HepG2 (cell line): Measurements from ENCODE around the gene DLG2. TPM values are rescaled to one million over a fixed set of nuclear protein-coding genes. Genes with fewer than 3 reads are reported as not detected.

ENCODE experiments used
- BRF2 ChIP-seq: sonication (generic); formaldehyde crosslinking; IDR thresholded peaks from 2 replicates; pipeline ENCODE4 v1.8.1; 2022; ENCODE audit warnings: mild to moderate bottlenecking, missing genetic modification reagents
- DR1 ChIP-seq: sonication (generic); formaldehyde crosslinking; IDR thresholded peaks from 2 replicates; pipeline ENCODE4 v1.8.0; 2021; ENCODE audit warnings: mild to moderate bottlenecking, missing genetic modification reagents, inconsistent platforms
- HNF4G ChIP-seq, 2 experiments: sonication (generic) in 1 of 2; formaldehyde crosslinking in 1 of 2; IDR thresholded peaks; 2 replicates each; pipeline versions ENCODE4 v1.4.0 to v1.6.1; 2011 to 2020; ENCODE audit warnings: borderline replicate concordance in 2 of 2, low read depth in 2 of 2, mild to moderate bottlenecking in 2 of 2, low read length in 1 of 2, missing genetic modification reagents in 1 of 2, moderate library complexity in 1 of 2
- KLF9 ChIP-seq: IDR thresholded peaks from 2 replicates; pipeline ENCODE4 v1.6.1; 2016; ENCODE audit warnings: low read depth
- MBNL3 ChIP-seq: fragments of 250-450 bp; sonication (Bioruptor Pico); conservative IDR thresholded peaks from 2 replicates; pipeline ENCODE4 v1.8.0; 2022; ENCODE audit warnings: mild to moderate bottlenecking, inconsistent platforms
- NFRKB ChIP-seq: fragments of 450-650 bp; IDR thresholded peaks from 2 replicates; pipeline ENCODE4 v1.6.1; 2017
- PITX1 ChIP-seq: sonication (generic); formaldehyde crosslinking; IDR thresholded peaks from 2 replicates; pipeline ENCODE4 v1.5.1; 2020; ENCODE audit warnings: mild to moderate bottlenecking, missing genetic modification reagents
- RBM22 ChIP-seq: fragments of 200-400 bp; formaldehyde crosslinking; optimal IDR thresholded peaks from 2 replicates; pipeline ENCODE3; 2017; ENCODE audit warnings: mild to moderate bottlenecking, low read length, moderate library complexity
- SALL2 ChIP-seq: sonication (generic); formaldehyde crosslinking; IDR thresholded peaks from 2 replicates; pipeline ENCODE4 v1.8.1; 2023; ENCODE audit warnings: mild to moderate bottlenecking, missing genetic modification reagents, inconsistent platforms
- SOX13 ChIP-seq, 3 experiments: fragments of 450-650 bp in 1 of 3; sonication (generic) in 1 of 3; formaldehyde crosslinking in 1 of 3; IDR thresholded peaks in 2 of 3; conservative IDR thresholded peaks in 1 of 3; 2 replicates each; pipeline versions ENCODE4 v1.5.0 to v1.6.1; 2016 to 2020; ENCODE audit warnings: antibody characterized with exemption in 1 of 3, mild to moderate bottlenecking in 1 of 3, missing compliant biosample characterization in 1 of 3, missing genetic modification reagents in 1 of 3, moderate library complexity in 1 of 3
- TGIF2 ChIP-seq: IDR thresholded peaks from 2 replicates; pipeline ENCODE4 v1.6.1; 2016; ENCODE audit warnings: control low read depth, missing compliant biosample characterization
- ZHX2 ChIP-seq, 2 experiments: sonication (generic) in 1 of 2; formaldehyde crosslinking in 1 of 2; IDR thresholded peaks; 2 replicates each; pipeline versions ENCODE4 v1.6.1 to v1.9.0; 2014 to 2022; ENCODE audit warnings: antibody characterized with exemption in 1 of 2, borderline replicate concordance in 1 of 2, inconsistent platforms in 1 of 2, low read depth in 1 of 2, missing genetic modification reagents in 1 of 2
- ZKSCAN1 ChIP-seq: fragments of 150-350 bp; IDR thresholded peaks from 2 replicates; pipeline ENCODE4 v1.6.1; 2014; ENCODE audit warnings: low read length
- ZNF30 ChIP-seq: sonication (generic); formaldehyde crosslinking; IDR thresholded peaks from 2 replicates; pipeline ENCODE4 v1.5.0; 2020; ENCODE audit warnings: mild to moderate bottlenecking, missing genetic modification reagents
- ZNF350 ChIP-seq: sonication (generic); formaldehyde crosslinking; IDR thresholded peaks from 2 replicates; pipeline ENCODE4 v1.4.0; 2020; ENCODE audit warnings: mild to moderate bottlenecking, low read depth, missing genetic modification reagents, borderline replicate concordance
- ZNF468 ChIP-seq: sonication (generic); formaldehyde crosslinking; IDR thresholded peaks from 2 replicates; pipeline ENCODE4 v1.8.0; 2022; ENCODE audit warnings: mild to moderate bottlenecking, moderate library complexity, missing genetic modification reagents
- ZNF569 ChIP-seq: sonication (generic); formaldehyde crosslinking; IDR thresholded peaks from 2 replicates; pipeline ENCODE4 v1.5.0; 2020; ENCODE audit warnings: mild to moderate bottlenecking, missing genetic modification reagents, moderate library complexity, borderline replicate concordance
- ZNF670 ChIP-seq: sonication (generic); formaldehyde crosslinking; IDR thresholded peaks from 2 replicates; pipeline ENCODE4 v1.8.0; 2022; ENCODE audit warnings: mild to moderate bottlenecking, missing genetic modification reagents, borderline replicate concordance
- ZNF766 ChIP-seq: sonication (generic); formaldehyde crosslinking; IDR thresholded peaks from 2 replicates; pipeline ENCODE4 v1.5.0; 2020; ENCODE audit warnings: missing genetic modification reagents, borderline replicate concordance
- ZNF841 ChIP-seq: sonication (generic); formaldehyde crosslinking; IDR thresholded peaks from 2 replicates; pipeline ENCODE4 v1.8.1; 2023; ENCODE audit warnings: missing genetic modification reagents, borderline replicate concordance
- ZNF878 ChIP-seq: sonication (generic); formaldehyde crosslinking; IDR thresholded peaks from 2 replicates; pipeline ENCODE4 v1.8.1; 2023; ENCODE audit warnings: mild to moderate bottlenecking, missing genetic modification reagents, moderate library complexity
- polyA plus RNA-seq, 8 experiments: library from polyadenylated mRNA; depleted of rRNA in 3 of 8; stranded (reverse) in 7 of 8; unstranded in 1 of 8; fragments of >200 nt; fragmentation: Illumina TruSeq in 4 of 8; extraction: Trizol in 4 of 8; gene quantifications; 2 replicates each; pipeline versions ENCODE4 v1.2.1 to v1.2.3, GENCODE V29; 2011 to 2016; ENCODE audit warnings: low read depth in 4 of 8, missing spikeins in 1 of 8, mixed read lengths in 1 of 8; ENCODE audit not compliant: insufficient read depth in 1 of 8
- total RNA-seq, 5 experiments: library from RNA; depleted of rRNA; stranded (reverse); fragments of >200 nt; fragmentation: Illumina TruSeq; extraction: Trizol; gene quantifications; 2 replicates each; pipeline ENCODE4 v1.2.3, GENCODE V29; 2016; ENCODE audit warnings: low read depth in 1 of 5

The DLG2 gene
- total and polyA plus RNA-seq, 2 of the 13 experiments (the other 11 are each of a cell fraction or from before 2014, with no cell fraction given) = 0.46 to 1.0 TPM

GRCh38 chr11:85664615-85665481 is 37.7 kb upstream of the DLG2 start, which contains the start of gene CREBZF (continued):
- no peak for TF ChIP-seq SOX13 (IDR thresholded peaks at IDR 0.05)
- TF ChIP-seq SOX13 (CRISPR knock-in tag; conservative IDR thresholded peaks at IDR 0.05 in 1 of 2, IDR thresholded peaks at IDR 0.05 in 1 of 2) = peak in 1 of 2 experiments; percentile 34; a peak in 2 of 4 replicates
- TF ChIP-seq ZNF766 = peak; percentile 54; the same call in 1 of the 2 replicates
- TF ChIP-seq ZNF670 (CRISPR knock-in tag) = 0 out of 2 replicates have a peak, but pooled peaks have one; percentile 15
- no peak for TF ChIP-seq HNF4G (IDR thresholded peaks at IDR 0.05; ENCODE audit: borderline replicate concordance, low read depth, low read length)
- no peak for TF ChIP-seq HNF4G (CRISPR knock-in tag; IDR thresholded peaks at IDR 0.05; ENCODE audit: borderline replicate concordance, low read depth)
- peak; percentile 81; the same call in 1 of the 2 replicates for TF ChIP-seq ZNF350 (CRISPR knock-in tag)
- TF ChIP-seq ZHX2 (IDR thresholded peaks at IDR 0.05; ENCODE audit: low read depth) = peak; percentile 69; the same call in 1 of the 2 replicates
- TF ChIP-seq ZHX2 (CRISPR knock-in tag; IDR thresholded peaks at IDR 0.05; ENCODE audit: borderline replicate concordance) = peak; percentile 42; the same call in 1 of the 2 replicates
- no peak for TF ChIP-seq ZNF468 (CRISPR knock-in tag)
- TF ChIP-seq ZKSCAN1 = no peak
- peak; percentile 62; the same call in 1 of the 2 replicates for TF ChIP-seq BRF2 (CRISPR knock-in tag)
- peak; percentile 59; the same call in 1 of the 2 replicates for TF ChIP-seq TGIF2
- TF ChIP-seq SALL2 = peak; percentile 63; the same call in 1 of the 2 replicates
- TF ChIP-seq ZNF841 = no peak
- no peak for TF ChIP-seq RBM22
- TF ChIP-seq PITX1 (CRISPR knock-in tag) = peak; percentile 43; the same call in 1 of the 2 replicates
- TF ChIP-seq KLF9 (CRISPR knock-in tag) = peak; percentile 50; the same call in 1 of the 2 replicates
- TF ChIP-seq ZNF569 (CRISPR knock-in tag) = no peak
- no peak for TF ChIP-seq MBNL3 (CRISPR knock-in tag)
- TF ChIP-seq ZNF30 = no peak
- TF ChIP-seq ZNF878 (CRISPR knock-in tag) = 0 out of 2 replicates have a peak, but pooled peaks have one; percentile 57
- TF ChIP-seq NFRKB = no peak
- peak; percentile 74 for TF ChIP-seq DR1 (CRISPR knock-in tag)
